Measurements from ENCODE around the gene LRR1.

Gene LRR1, protein sequence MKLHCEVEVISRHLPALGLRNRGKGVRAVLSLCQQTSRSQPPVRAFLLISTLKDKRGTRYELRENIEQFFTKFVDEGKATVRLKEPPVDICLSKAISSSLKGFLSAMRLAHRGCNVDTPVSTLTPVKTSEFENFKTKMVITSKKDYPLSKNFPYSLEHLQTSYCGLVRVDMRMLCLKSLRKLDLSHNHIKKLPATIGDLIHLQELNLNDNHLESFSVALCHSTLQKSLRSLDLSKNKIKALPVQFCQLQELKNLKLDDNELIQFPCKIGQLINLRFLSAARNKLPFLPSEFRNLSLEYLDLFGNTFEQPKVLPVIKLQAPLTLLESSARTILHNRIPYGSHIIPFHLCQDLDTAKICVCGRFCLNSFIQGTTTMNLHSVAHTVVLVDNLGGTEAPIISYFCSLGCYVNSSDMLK

DNA sequence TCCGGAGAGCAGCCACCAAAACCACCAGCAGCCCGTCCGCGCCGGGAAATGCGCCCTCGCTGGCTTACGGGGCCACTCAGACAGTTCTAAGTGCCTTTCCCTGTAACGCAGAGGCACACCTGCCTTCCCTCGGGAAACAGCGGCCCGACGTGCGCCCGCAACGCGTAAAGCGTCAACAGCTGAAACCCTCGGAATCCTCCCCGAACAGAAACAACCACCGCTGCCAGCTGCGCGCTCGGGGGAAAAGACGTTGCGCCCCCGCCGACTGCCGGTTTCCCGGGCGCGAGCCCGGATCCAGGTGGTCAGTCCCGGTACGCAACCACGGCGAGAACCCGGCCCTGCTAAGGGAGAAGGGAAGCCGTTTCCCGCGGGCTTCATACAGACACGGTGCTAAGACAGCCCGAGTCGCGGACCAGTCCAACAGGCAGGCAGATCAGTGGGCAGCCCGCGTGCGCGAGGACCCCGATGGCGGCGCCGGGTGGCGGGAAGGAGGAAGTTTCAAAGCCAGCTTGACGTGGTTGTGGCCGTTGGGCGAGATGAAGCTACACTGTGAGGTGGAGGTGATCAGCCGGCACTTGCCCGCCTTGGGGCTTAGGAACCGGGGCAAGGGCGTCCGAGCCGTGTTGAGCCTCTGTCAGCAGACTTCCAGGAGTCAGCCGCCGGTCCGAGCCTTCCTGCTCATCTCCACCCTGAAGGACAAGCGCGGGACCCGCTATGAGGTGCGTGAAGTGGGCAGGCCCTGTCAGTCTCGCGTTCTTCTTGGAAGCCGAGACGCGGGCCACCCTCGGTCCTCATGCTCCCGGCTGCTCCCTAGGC, at the start of gene LRR1:
Gene LRR1 (plus strand): TSS at position 456 of the 816 bp plus-strand sequence. CDS start 81 bp downstream, at position 537.
- peak within 1 kb of the TSS; percentile 93 for H3K4me3 ChIP-seq (replicated peaks; ENCODE audit: low read depth, low read length)
- DNase-seq (ENCODE audit: low read depth), result peak; percentile 81
- TF ChIP-seq, protein P1, sequence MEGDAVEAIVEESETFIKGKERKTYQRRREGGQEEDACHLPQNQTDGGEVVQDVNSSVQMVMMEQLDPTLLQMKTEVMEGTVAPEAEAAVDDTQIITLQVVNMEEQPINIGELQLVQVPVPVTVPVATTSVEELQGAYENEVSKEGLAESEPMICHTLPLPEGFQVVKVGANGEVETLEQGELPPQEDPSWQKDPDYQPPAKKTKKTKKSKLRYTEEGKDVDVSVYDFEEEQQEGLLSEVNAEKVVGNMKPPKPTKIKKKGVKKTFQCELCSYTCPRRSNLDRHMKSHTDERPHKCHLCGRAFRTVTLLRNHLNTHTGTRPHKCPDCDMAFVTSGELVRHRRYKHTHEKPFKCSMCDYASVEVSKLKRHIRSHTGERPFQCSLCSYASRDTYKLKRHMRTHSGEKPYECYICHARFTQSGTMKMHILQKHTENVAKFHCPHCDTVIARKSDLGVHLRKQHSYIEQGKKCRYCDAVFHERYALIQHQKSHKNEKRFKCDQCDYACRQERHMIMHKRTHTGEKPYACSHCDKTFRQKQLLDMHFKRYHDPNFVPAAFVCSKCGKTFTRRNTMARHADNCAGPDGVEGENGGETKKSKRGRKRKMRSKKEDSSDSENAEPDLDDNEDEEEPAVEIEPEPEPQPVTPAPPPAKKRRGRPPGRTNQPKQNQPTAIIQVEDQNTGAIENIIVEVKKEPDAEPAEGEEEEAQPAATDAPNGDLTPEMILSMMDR (IDR thresholded peaks at IDR 0.05; ENCODE audit: low read length, missing control alignments), result no peak

DNA sequence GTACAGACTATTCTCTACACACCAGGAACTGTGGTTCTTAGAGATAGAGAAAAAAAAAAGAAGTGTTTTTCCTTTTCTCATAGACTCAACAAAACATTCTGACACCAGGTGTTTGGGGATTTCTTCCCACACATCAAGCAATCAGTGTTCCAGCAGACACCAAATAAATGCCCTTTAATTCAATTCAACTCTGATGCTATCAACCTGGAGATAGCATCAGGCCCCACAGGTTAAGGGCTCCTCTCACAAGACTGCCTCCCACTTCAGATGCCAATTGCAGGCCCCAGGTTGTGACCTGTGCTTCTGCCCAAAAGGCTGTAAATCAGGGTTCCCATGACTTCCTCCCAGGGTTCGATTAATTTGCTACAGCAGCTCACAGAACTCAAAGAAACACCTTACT, 49.3 kb upstream of the LRR1 start:
- TF ChIP-seq, protein P1 (IDR thresholded peaks at IDR 0.05; ENCODE audit: low read length, missing control alignments), result no peak
- H3K4me3 ChIP-seq (replicated peaks; ENCODE audit: low read depth, low read length), result no peak overlapping the region
- no peak for DNase-seq (ENCODE audit: low read depth)

DNA sequence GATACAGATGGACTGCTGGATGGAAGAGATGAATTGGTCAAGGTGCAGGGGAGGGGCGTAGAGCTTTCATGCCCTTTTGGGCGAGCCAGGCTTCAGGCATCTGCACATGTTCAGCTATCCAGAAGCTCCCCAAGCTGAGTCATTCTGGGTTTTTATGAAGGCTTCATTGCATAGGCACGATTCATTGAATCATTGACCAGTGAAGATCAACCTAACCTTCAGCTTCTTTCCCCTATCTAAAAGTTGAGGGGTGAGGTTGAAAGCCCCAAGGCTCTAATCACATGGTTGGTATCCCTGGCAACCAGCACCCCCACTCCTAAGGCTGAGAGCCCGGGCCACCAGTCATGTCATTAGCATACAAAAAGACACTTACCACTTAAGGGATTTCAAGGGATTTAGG, 48.9 kb upstream of the LRR1 start:
- no peak overlapping the region for H3K4me3 ChIP-seq (replicated peaks; ENCODE audit: low read depth, low read length)
- TF ChIP-seq, protein P1 (IDR thresholded peaks at IDR 0.05; ENCODE audit: low read length, missing control alignments), result no peak
- DNase-seq (ENCODE audit: low read depth), result no peak

DNA sequence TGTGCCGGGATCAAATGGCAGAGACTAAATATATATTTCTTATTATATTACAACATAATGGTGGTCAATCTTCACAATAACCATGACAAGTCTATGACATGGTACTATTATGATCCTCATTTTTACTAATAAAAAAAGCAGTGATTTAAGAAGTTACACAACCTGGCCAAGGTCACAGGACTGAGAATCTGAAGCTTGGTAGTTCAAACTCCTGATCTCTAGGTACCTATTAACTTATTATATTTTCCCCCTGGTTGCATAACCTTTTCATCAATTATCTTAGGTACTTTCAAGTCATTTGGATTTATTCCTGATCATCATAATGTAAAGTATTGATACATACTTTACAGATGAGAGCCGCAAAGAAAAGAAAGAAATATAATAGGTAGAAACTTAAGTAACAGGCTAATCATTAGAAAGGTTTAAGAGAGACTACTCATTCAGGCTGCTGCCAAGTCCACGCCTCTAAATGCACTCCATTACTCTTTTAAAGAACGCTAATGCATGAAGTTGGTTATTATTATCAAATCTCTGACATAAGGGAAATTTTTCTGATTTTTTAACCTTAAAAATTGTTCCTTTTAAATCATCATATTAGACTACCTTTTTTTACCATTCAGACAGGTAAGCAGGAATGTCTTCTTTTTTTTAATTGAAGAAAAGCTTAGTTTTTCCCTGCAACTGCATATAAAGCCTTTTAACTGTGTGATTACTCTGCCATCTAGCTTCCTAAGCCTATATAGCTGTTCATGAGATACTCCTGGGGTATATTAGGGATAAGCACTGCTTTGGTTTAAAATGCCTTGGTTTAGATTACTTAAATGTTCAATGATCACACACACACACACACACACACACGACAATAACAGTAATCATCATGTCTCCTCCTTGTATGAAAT, 48.2 kb upstream of the LRR1 start:
- no peak overlapping the region for H3K4me3 ChIP-seq (replicated peaks; ENCODE audit: low read depth, low read length)
- DNase-seq (ENCODE audit: low read depth), result peak; percentile 33
- TF ChIP-seq, protein P1 (IDR thresholded peaks at IDR 0.05; ENCODE audit: low read length, missing control alignments), result peak; percentile 48

DNA sequence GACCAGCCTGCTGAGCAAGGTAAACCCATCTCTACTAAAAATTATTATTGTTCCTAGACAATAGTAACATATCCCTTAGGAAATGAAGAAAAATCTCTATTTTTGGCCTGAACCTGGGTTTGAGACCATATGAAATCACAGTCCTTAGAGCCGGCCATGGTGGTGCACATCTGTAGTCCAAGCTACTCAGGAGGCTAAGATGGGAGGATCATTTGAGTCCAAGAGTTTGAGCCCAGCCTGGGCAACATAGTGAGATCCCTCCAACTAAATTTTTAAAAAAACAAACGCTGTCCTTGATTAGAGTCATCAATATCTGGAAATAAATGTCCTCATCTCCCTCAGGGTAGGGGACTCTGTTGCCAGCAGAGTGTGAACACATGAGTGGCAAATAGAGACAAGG, 47.2 kb upstream of the LRR1 start:
- no peak for DNase-seq (ENCODE audit: low read depth)
- TF ChIP-seq, protein P1 (IDR thresholded peaks at IDR 0.05; ENCODE audit: low read length, missing control alignments), result no peak
- no peak overlapping the region for H3K4me3 ChIP-seq (replicated peaks; ENCODE audit: low read depth, low read length)

DNA sequence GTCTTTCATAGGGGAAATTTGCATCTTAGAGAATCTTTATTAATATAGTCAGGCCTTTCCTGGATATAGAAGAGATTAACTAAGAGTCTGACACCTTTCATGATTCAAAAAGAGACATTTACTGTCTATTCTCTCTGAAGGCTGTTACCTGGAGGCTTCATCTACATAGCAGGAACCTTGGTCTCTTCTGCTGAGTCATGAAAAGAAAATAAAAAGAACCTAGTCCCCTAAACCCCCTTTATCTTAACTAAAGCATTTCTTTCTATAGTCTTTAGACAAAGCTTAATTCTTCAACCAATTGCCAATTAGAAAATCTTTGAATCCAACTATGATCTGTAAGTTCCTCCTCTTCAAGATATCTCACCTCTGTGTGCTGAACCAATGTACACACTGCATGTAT, 45.6 kb upstream of the LRR1 start:
- H3K4me3 ChIP-seq (replicated peaks; ENCODE audit: low read depth, low read length), result no peak overlapping the region
- TF ChIP-seq, protein P1 (IDR thresholded peaks at IDR 0.05; ENCODE audit: low read length, missing control alignments), result no peak
- no peak for DNase-seq (ENCODE audit: low read depth)

All from fibroblast of pulmonary artery (primary cell).